ENCODE measurements around the gene SFT2D1. TPM values are rescaled to one million over a fixed set of nuclear protein-coding genes. Genes with fewer than 3 reads are reported as not detected.
A peak's percentile ranks its signal among the peaks of the same experiment; 100 is the strongest.

The SFT2D1 gene
- total RNA-seq (2021), result 39.1 and 40.2 TPM in 2 replicates
- long read RNA-seq, transcript SFT2D1-201 (8 exons, 1,079 nt), result major isoform, 87 of 120 reads
- long read RNA-seq, partial matches to known transcripts, result 2 of 120 reads
- long read RNA-seq, other reads (novel, unspliced or antisense), result 31 of 120 reads

GRCh38 chr6:166342349-166343149 is at the start of gene SFT2D1:
SFT2D1 (minus strand) TSS chr6:166342545; CDS start chr6:166342481, 64 bp downstream.
- Histone ChIP-seq H2BK12ac (ENCODE audit: insufficient read length, low read depth, low read length) (no peak within 1 kb of the TSS), H4K8ac (replicated peaks; ENCODE audit: insufficient read length, low read depth, low read length) (peak within 1 kb of the TSS; percentile 14), H2AK5ac (ENCODE audit: insufficient read length, low read length) (no peak within 1 kb of the TSS), H3K79me1 (ENCODE audit: insufficient read depth, low read depth, low read length, poor library complexity, severe bottlenecking) (peaks cover 19% of the 10 kb centered on the region), H3K56ac (ENCODE audit: insufficient read length, low read depth, low read length) (no peak within 1 kb of the TSS), H2BK120ac (ENCODE audit: low read depth, low read length, poor library complexity, severe bottlenecking) (no peak within 1 kb of the TSS), H3K9ac (ENCODE audit: extremely low read depth, insufficient read length, low read length) (peak within 1 kb of the TSS; percentile 97), H3K79me2 (ENCODE audit: insufficient read depth, low read length) (peaks cover 38% of the 10 kb centered on the region), H3K4ac (ENCODE audit: low read depth, low read length) (peak within 1 kb of the TSS; percentile 28; the same call in 1 of the 2 replicates), H3K23me2 (ENCODE audit: insufficient read length, low read depth, low read length, poor library complexity, severe bottlenecking) (peaks cover 8% of the 10 kb centered on the region), H2BK20ac (ENCODE audit: low read depth, low read length, poor library complexity, severe bottlenecking) (no peak within 1 kb of the TSS), H2AFZ (ENCODE audit: low read length) (no peak within 1 kb of the TSS), H3K9me3 (ENCODE audit: control insufficient read depth, low read depth, low read length) (no peaks in the 10 kb centered on the region), H3K27me3 (ENCODE audit: insufficient read depth, low read length) (no peaks in the 10 kb centered on the region), H2BK5ac (ENCODE audit: insufficient read length, low read length) (no peak within 1 kb of the TSS), H3K27ac (ENCODE audit: insufficient read length, low read depth, low read length) (no peak within 1 kb of the TSS), H4K20me1 (ENCODE audit: control insufficient read depth, insufficient read depth, insufficient read length) (no peaks in the 10 kb centered on the region), H4K91ac (ENCODE audit: insufficient read length, low read depth, low read length) (no peak within 1 kb of the TSS), H3K4me1 (ENCODE audit: insufficient read depth, low read length) (peaks cover 5% of the 10 kb centered on the region; the same call in 1 of the 2 replicates), H3K14ac (ENCODE audit: insufficient read depth, low read length) (peak within 1 kb of the TSS; percentile 97), H4K5ac (ENCODE audit: insufficient read length, low read depth, low read length) (no peak within 1 kb of the TSS), H3K18ac (ENCODE audit: insufficient read length, low read depth, low read length) (peak within 1 kb of the TSS; percentile 95), H3K4me2 (ENCODE audit: insufficient read depth, insufficient read length, low read length) (peak within 1 kb of the TSS; percentile 97), H3K23ac (ENCODE audit: insufficient read length, low read depth, low read length) (no peak within 1 kb of the TSS), H3T11ph (ENCODE audit: low read length) (no peak within 1 kb of the TSS), H2BK15ac (ENCODE audit: low read depth, low read length) (0 out of 2 replicates have a peak within 1 kb of the TSS, but pooled peaks have one; percentile 98)
- H3K9me3 Mint-ChIP-seq, result no peaks in the 10 kb centered on the region; a peak in 1 of 5 replicates
- whole genome bisulfite sequencing (ENCODE audit: extremely low coverage, insufficient read length, low lambda C conversion rate), result no CpG with 5 or more reads among the region's 73 CpGs
- TF ChIP-seq CTCF (conservative IDR thresholded peaks at IDR 0.05), result no peak
- DNase-seq, result peak; percentile 84
- H3K4me3 Mint-ChIP-seq, result peak within 1 kb of the TSS; percentile 88 to 95
- H3K27me3 Mint-ChIP-seq (ENCODE audit: low read depth), result peaks cover 1% of the 10 kb centered on the region; the same call in 1 of the 2 replicates
- H3K27ac Mint-ChIP-seq, result peak within 1 kb of the TSS; percentile 33 to 97 (median 88); a peak in 6 of 7 replicates
- peaks cover 10 to 16% of the 10 kb centered on the region in 2 experiments for H3K4me1 Mint-ChIP-seq
- peaks cover 2 to 9% (median 5%) of the 10 kb centered on the region in 3 experiments for H3K36me3 Mint-ChIP-seq (ENCODE audit: insufficient read depth in 1 of 3, low read depth in 3 of 3)
